ENCODE measurements around the gene ZNF598.
"Not testable (repeated sequence)": the region's sequence is repeated elsewhere in the genome, so short reads cannot be mapped to it uniquely, and the experiment has no call there.

The ZNF598 gene

DNA sequence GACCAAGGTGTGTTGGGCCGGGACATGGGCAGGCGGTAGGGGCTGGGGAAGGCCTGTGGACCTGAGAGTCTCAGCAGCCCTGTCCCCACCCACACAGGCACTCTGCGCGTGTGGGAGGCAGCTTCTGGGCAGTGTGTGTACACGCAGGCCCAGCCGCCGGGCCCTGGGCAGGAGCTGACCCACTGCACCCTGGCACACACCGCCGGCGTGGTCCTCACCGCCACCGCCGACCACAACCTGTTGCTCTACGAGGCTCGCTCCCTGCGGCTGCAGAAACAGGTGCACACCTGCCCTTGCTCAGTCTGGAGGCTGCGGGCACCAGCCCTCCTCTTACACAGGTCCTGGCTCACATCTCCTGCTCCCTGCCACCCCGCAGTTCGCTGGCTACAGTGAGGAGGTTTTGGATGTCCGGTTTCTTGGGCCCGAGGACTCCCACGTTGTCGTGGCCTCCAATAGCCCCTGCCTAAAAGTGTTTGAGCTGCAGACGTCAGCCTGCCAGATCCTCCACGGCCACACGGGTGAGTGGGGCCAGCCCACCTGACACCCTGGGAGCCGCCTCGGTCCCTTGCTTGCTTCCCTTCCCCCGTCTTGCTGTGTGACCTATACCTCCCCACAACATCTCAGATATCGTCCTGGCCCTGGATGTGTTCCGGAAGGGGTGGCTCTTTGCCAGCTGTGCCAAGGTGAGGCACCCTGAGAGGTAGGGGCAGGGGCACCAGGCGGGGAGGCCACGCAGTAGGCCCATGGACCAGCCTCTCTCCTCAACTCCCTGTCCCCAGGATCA is 34.0 kb downstream of the ZNF598 start:
- no peak for DNase-seq (ENCODE audit: low read depth)

DNA sequence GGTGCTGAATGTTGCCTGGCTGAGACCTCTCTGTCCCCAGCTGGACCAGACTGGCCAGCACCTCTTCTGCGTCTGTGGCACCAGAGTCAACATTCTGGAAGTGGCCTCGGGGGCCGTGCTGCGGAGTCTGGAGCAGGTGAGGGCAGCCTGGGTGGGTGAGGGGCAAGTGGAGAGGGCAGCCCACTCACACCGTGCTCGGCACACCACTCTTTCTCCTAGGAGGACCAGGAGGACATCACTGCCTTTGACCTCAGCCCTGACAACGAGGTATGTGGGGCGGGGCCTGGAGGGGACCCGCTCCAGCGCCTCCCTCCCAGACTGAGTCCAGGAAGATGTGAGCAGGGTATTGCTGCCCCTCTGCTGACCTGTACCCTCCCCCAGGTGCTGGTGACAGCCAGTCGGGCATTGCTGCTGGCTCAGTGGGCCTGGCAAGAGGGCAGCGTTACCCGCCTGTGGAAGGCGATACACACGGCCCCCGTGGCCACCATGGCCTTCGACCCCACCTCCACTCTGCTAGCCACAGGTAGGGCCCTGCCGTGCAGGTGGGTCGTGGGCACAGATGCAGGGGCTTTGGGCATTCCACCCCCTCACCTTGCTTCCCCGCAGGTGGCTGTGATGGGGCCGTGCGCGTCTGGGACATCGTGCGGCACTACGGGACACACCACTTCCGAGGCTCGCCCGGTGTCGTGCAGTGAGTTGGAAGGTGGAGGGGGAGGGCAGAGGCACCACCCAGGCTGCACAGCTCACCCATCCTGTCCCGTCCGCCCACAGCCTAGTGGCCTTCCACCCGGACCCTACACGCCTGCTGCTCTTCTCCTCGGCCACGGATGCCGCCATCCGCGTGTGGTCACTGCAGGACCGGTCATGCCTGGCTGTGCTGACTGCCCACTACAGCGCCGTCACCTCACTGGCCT is 35.2 kb downstream of the ZNF598 start:
- DNase-seq (ENCODE audit: low read depth), result no peak

DNA sequence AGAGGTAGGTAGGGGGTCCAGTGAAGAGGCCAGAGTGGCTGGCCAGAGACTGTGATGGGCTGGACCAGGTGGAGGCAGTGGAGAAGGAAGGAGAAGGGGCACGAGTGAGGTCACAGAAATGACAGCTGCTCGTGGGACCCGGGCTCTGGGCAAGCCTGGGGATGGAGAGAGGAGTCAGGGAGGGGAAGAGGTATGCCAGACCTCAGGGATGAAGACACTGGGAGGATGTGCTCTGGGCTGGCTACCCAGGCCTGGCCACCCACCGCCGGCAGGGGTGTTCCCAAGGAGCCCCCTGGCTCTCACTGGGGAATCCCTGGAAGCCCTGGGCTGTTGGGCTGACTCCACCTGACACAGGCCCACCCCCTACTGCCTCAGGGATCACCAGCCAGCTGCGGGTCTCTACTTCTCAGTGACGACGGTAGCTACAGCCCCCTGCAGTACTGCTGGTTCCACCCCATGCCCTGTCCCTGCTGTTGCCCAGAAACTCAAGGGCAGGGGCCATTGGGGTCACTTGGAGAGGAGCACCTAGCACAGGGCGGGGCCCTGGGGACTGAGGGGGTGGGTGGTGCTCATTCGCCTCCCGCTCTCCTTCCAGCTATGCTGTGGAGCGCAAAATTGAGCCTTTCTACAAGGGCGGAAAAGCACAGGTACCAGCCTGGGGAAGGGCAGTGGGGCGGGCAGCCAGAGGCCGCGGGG is 36.0 kb downstream of the ZNF598 start:
- no peak for DNase-seq (ENCODE audit: low read depth)

DNA sequence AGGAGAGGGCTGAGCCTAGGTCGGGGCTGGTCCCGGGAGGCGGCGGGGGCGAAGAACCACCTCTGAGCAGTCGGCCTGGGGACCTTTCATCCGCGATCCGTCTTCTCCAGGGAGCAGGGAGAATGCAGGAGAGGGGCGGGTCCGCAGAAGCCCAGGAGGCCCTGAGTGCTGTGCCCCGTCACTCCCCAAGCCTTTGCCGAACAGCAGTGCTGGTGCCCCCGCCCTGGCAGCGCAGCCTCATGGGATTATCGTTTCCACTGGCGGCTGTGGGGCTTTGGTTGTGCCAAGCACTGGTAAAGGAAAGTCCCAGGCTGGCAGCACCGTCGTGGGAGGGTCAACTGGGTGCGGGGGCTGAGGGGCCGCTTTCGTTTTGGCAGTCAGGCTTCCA is 37.1 kb downstream of the ZNF598 start:
- no peak for DNase-seq (ENCODE audit: low read depth)

DNA sequence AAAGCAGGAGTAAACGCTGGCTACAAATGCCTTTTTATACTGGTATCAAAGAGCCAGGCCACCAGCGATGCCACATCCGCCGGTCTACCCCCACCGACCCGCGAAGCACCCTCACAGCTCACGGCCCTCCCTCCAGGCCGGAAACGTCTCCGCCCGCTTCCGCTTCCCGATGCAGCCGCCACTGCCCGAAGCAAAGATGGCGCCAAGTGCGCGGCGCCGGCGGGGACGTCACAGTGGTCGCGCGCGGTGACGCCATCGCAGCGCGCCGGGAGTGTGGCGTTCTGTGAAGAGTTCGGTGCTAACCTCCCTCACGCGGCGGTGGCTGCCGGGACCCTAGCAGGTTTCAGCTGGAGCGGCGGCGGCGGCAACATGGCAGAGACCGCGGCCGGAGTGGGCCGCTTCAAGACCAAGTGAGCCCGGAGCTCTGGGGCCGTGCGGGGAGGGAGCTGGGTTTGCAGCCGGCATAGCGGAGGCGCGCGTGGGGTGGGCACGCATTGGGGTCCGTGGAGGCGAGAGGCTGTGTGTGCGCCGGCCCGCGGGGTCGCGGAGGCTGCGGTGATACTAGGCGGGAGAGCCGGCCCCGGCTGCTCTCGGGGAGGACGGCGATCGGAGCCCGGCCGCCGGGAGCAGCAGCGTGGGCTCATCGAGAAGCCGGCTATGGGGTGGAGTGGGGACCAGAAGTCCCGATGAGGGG is 37.7 kb downstream of the ZNF598 start, which contains the start of gene TBL3:
TSS of gene TBL3 (plus strand) at position 258 of the 694 bp plus-strand sequence. CDS start at position 370, 112 bp downstream.
- DNase-seq (ENCODE audit: low read depth), result peak; percentile 98

DNA sequence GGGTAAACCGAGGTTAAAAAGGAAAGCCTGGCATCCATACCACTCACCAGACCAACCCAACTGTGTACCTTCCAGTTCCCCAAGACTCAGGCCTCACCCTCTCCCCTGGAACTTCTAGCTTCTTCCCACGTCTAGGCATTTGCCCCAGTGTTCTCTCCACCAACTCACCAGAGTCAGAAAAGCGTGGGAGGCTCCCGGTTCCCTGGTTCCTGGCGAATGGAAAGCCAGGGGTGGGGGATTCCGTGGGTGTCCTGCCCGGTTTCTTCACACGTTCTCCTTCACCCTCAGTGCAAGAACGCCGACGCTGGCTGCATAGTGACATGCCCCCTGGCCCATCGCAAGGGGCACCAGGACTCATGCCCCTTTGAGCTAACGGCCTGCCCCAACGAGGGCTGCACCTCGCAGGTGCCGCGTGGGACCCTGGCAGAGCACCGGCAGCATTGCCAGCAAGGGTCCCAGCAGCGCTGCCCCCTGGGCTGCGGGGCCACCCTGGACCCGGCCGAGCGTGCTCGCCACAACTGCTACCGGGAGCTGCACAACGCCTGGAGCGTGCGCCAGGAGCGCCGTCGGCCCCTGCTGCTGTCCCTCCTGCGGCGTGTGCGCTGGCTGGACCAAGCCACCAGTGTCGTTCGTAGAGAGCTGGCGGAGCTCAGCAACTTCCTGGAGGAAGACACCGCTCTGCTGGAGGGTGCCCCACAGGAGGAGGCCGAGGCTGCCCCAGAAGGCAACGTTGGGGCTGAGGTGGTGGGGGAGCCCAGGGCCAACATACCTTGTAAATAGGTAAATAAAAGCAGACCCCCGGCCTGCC is 41.3 kb downstream of the ZNF598 start:
- no peak for DNase-seq (ENCODE audit: low read depth)

DNA sequence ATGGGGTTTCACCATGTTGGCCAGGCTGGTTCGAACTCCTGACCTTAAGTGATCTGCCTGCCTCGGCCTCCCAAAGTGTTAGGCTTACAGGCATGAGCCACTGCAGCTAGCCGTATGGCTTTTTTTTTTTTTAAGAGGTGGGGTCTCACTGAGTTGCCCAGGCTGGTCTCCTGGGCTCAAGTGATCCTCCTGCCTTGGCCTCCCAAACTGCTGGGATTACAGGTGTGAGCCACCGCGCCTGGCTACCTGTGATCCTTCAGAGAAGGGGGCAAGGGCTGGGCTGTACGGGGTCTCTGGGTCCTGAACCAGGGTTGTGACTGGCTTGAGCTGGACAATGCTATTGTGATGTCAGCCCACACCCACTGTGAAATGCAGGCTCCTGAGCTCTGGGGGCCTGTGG is 43.2 kb downstream of the ZNF598 start, which contains the start of gene RNF151:
TSS of gene RNF151 (plus strand) at position 397 of the 400 bp plus-strand sequence. CDS start 26 bp downstream, outside the sequence.
- no peak for DNase-seq (ENCODE audit: low read depth)

DNA sequence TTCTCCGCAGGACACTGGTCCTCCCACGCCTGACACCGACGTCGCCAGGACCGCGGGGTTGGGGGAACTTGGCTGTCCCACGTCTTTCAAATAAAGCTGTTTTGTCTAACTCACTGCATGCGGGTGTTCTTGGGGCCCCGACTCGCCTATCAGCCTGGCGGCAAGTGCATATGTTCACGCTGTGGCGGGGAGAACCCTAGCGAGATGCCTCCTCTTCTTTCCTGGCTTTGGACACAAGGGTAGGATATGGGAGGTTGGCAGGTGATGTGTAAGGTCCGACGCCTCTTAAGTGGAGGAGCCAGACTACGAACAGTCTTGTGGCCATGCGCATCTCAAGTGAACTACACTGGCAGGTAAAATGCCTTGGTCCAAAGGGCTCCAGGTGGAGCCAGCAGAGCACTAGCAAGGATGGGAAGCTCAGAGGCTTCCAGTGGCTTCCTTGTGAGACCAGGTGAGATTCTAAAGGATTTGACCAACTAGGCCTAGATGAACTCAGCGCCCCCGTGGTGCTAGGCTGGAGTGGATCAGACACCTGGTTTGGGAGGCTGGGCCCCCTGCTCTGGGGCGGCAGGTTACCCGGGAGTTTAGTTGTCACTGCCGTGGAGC is 44.1 kb downstream of the ZNF598 start:
- DNase-seq (ENCODE audit: low read depth), result no peak

DNA sequence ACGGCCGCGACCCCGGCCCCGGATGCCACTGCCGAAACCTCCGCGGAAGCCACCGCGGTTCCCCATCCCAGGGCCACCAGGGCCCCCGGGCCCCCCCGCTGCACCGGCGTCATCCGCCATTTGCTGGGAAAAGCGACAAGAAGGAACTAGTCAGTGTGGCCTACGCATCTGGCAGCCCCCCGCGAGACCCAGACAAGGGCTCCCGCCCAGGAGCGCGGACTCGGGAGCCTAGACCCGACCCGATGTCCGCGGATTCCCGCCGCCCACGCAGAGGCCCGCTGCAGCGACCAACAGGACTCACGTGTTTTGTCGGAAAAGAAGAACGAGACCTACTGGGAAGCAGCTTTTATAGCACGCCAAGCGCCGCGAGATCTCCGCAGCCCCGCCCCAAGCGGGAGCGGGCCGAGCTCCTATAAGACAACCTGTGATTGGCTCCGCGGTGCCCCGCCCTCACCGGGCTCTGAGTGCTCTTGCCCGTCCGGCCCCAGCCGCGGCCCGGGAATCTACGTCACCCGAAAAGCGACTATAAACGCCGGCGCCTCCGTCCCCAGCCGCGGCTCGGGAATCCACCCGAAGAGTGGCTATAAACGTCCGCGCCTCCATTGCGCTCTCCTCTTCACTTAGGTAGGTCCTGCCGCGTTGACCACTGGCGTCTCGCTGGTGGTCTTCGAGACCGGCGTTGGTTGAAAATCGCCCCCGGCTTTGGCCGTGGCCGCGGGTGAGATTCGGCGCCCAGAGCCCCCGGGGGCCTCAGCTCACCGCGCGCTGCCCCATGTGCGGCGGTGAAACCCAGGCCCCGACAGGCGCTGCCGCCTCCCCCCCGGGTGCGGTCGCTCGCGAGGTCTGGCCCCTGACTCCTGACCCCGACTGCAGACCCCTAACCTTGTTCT is 44.9 kb downstream of the ZNF598 start, which contains the start of gene RPS2:
TSS of gene RPS2 (minus strand) at position 321 of the 890 bp plus-strand sequence. CDS start at position 120, 201 bp downstream.
- DNase-seq (ENCODE audit: low read depth), result peak; percentile 96

DNA sequence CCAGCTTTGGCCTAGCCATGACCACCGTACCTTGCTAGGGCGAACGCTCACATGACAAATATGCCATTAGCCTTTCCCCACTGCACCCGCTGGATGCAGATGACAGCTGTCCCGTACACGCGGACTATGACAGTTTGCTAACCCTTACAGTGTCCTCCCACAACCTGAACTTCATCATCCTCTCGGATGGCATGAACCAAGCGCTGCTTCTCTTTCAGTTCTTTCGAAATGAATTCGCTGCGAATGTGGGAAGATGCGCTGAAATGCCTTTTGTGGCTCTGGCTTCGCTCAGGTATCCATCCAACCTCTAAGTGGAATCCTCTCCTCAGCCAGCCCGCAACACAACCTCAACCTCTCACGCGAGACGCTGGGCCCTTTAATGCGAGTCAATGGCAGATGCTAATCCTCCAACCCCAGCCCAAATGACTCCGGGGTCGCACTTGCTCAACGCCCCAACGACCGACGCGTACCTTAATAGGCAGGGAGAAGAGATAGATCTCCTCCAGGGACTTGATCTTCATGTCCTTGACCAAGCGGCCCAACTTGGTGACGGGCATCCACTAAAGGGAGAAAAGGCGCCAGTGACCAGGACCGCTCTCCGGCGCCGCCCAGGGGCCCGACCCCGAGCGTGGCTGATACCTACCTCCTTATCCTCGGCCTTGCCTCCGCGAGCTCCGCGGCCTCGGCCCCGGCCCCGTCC is 45.7 kb downstream of the ZNF598 start:
- DNase-seq (ENCODE audit: low read depth), result no peak

DNA sequence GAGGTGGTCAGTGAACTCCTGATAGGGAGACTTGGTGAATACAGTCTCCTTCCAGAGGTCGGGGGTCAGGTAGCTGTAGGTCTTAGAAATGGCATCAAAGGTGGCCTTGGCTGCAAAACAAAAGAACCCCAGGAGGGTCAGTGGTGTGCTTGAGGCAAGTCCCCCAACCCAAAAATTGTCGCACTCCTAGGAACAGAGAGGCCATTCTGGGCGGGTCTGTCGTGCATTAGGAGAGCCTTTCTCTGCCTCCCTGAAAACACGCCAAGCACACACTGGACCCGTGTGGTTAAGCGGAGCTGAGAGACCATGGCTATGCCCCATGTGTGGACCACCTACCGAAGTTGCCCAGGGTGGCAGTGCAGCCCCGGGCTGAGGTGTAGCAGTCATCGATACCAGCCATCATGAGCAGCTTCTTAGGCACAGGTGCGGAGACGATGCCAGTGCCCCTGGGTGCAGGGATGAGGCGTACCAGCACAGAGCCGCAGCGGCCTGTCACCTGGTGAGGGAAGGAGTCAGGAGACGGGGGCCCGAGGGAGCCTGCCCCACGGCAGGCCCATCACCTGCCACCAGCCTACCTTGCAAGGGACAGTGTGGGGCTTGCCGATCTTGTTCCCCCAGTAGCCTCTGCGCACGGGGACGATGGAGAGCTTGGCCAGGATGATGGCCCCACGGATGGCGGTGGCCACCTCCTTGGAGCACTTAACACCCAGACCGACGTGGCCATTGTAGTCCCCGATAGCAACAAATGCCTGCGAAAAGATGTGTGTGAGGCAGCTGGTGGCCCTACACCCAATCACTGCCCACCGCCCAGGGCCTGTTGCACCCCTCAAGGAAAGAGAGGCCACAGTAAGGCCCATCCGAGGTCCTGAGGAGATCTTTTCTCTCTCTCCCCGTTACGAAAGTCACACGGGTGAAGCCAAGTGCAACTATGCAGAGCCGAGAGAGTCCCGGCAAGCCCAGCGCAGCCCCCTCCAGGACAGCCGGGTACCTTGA is 47.2 kb downstream of the ZNF598 start:
- not testable (repeated sequence) for DNase-seq (ENCODE audit: low read depth)

DNA sequence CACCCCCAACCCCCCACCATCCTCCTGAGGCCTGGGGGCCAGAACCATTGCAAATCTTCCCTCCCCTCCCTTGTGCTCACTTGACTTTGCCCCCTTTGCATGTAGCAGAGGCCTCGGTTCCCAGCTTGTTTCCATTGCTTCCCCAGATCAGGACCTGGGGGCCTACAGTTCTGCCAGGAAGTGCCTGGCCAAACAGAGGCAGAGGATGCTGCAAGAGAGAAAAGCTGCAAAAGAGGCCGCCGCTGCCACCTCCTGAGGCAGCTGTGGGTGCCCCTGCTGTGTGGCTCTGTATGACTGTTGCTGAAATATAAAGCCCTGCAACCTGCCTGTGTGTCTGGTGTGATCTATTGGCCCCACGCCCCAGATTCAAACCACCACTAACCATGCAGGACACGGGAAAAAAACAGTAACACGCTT is 48.0 kb downstream of the ZNF598 start:
- no peak for DNase-seq (ENCODE audit: low read depth)

DNA sequence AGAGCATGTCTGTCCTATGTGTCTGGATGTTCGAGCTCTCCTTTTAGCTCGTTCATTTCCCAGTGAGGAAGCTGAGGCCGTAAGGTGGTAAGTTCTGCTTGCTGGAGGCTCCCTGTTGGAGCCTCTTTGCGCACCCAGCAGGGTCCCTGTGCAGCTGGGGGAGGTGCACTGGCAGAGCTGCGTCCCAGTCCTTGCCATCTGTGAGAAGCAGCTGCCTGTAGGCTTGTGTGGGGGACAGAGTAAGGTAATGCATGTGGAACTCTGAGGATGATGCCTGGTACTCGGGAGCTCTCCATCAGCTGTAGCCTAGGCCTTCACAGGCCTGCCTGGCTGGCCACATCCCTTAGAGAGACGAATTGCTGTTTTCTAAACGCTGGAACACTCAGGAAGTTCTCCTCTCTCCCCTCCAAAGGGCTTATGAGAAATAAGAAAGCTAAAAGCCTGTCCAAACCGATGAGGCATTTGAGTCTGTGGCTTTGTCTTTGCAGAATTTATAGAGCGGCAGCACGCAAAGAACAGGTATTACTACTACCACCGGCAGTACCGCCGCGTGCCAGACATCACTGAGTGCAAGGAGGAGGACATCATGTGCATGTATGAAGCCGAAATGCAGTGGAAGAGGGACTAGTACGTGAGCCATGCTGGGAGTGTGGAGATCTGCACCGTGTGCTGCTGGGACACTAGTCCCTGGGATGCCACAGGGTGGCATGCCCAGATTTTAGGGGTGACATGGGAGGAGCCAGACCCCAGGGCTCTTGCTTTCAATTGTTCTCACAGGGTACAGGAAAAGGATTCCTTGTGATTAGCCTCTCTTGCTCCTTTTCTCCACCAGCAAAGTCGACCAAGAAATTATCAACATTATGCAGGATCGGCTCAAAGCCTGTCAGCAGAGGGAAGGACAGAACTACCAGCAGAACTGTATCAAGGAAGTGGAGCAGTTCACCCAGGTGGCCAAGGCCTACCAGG is 48.7 kb downstream of the ZNF598 start:
- DNase-seq (ENCODE audit: low read depth), result no peak

DNA sequence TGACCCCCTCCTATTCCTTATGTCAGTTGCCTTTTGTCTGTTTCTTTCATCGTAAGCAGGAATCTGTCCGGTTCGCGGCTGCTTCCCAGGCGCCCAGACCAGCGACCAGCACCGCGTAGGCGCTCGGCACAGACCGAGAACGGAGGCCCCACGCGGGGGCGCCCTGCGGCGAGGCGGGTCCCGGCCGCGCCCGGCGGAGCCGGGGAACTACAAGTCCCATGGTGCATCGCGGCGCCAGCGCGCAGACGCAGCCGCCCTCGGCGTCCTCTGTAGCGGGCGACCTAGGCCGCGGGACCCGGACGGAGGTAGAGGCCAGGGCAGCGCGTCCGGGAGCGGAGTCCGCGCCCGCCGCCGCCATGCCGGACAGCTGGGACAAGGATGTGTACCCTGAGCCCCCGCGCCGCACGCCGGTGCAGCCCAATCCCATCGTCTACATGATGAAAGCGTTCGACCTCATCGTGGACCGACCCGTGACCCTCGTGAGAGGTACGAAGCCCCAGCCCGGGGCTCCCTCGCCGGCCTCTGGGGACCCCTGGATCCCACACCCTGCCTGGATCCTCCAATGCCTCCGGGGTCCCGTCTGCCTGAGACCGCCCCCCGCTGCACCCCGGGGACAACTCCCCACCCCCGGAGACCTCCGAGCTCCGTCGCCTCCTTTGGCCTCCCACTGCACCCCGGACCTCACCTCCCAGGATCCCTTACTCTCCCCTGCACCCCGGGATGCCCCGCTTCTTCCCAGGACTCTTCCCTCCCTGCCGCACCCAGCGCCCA is 50.2 kb downstream of the ZNF598 start, which contains the start of gene NDUFB10:
TSS of gene NDUFB10 (plus strand) at position 270 of the 771 bp plus-strand sequence. CDS start at position 357, 87 bp downstream.
- DNase-seq (ENCODE audit: low read depth), result peak; percentile 84

DNA sequence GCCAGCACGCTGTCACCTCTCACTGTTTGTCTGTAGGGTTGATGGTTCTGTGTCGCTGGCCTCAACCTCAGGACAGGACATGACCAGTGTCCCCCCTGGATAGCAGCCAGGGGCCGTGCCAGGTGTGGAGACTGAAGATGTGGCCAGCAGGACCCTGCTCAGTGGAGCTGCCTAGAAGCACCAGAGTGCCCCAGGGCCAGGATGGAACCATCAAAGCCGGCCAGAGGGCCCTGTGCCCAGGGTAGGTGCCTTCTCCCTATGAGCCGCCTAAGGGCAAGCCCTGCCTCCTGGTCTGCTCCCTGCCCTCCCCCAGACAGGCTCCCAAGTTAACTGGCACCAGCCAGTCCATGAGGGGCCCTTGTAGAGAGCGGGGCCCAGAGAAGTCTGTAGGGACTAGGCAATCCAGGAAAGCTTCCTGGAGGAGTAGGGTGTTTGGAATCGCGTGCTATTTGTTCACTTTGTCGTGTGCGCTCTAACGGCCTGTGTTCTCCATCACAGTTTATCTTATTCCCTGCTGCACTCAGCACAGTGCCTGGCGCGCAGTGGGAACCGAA is 50.8 kb downstream of the ZNF598 start:
- no peak for DNase-seq (ENCODE audit: low read depth)

Data from stimulated activated CD8-positive, alpha-beta memory T cell treated with anti-CD3 and anti-CD28 coated beads, Interleukin-12 subunit alpha, Interleukin-12 subunit beta, amount 100 ng/mL, for 4 hours (primary cell).